HG02642 (cell line): ENCODE measurements around the gene PAM16.
A peak's percentile ranks its signal among the peaks of the same experiment; 100 is the strongest.

Source experiments
- ATAC-seq: cut with Tn5 transposase; IDR thresholded peaks from one replicate; pipeline ENCODE4 v1.9.1; 2021; ENCODE audit warnings: mild to moderate bottlenecking; ENCODE audit not compliant: unreplicated experiment, poor library complexity

Gene PAM16

DNA sequence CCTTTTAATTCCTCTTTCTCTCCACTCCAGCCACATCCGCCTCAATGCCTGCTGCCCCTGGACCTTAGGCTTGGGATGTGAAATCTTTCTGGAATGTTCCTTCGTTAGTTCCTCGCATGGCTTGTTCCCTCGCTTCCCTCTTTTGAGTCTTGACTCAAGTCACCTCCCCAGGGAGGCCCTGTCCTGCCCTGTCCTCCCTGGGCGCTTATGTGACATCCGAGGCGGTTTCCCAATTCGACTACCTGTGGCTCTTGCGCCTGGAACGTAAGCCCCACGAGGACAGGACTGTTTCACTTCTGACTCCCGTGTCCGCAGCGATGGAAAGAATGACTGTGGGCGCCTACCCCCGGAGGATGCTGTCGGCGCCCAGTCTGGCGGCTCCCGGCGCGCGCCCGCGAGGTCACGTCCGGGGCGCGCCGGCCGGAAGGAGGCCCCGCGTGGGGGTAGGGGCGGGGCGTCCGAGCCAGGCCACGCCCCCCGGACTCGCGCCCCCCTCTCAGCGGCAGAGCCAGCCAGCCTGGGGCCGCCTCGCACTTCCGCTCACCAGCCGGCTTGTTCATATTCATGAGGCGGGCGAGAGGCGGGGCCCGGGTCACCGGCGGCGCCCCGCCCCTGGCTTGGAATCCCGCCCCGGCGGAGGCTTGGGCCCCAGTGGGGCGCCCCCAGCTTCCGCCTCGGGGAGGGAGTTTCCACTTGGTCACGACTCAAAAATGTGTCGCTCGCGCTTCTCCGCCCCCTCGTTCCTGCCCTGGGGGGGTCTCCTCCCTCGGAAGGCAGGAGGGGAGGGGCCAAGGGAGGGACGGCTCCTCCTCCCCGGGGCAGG, 43.7 kb downstream of the PAM16 start:
- ATAC-seq, result peak; percentile 92

DNA sequence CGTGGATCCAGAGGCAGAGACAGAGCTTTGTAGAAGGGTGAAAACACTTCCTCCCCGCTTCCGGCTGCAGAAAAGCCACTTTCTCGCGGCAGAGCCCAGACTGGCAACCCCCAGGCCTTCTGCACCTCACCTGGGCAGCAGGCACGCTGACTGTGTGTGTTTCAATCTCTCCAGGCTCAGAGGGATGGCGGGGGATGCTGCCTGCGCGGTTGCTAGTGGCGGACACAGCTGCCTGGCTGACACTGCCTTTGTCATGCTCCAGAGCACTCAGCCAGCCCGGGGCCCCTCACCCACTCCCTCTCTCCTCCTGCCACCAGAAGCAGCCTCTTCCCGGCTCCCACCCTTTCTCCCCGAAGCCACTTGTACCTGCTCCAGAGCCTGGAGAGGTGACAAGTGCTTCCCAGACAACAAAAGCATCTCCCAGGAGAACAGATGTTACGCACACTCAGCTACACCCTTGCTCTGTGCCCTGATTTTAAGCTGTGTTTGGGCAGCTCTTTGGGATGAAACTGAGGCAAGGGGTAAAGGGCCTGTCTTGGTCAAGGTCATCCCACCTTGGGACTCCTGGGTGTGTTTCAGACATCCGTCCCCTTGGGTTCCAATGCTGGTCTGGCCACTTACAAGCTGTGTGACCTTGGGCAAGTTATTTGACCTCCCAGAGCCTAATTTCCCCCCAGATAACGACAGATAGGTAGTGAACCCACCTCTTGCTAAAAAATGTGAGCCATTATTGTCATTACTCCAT, 44.5 kb downstream of the PAM16 start:
- ATAC-seq, result no peak

DNA sequence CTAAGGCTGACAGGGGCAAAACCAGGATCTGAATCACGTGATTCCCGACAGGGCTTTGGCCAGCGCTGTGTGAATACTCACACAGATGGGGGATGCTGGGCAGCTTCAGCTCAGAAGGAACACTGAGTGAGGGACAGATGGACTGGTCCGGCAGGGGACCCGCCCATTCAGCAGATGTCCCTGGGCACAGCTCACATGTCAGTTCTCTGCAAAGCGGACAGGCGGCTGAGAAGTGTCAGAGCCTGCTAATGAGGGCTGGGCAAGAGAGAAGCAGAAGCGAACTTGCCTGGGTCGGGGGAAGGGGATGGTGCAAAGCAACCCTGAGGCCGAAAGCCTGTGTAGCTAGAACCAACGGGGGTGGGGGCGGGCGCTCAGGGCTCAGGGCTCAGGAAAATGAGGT, 47.1 kb downstream of the PAM16 start:
- ATAC-seq, result no peak

DNA sequence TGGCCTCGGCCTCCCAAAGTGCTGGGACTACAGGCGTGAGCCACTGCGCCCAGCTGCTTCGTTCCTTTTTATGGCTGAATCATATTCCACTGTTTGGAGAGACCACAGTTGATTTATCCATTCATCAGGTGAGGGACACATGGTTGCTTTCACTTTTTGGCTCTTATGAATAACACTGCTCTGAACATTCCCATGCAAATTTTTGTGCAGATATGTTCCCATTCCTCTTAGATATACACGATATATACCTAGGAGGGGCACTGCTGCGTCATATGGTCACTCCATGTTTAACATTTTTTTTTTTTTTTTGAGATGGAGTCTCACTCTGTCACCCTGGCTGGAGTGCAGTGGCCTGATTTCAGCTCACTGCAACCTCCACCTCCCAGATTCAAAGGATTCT, 49.2 kb downstream of the PAM16 start:
- ATAC-seq, result no peak

DNA sequence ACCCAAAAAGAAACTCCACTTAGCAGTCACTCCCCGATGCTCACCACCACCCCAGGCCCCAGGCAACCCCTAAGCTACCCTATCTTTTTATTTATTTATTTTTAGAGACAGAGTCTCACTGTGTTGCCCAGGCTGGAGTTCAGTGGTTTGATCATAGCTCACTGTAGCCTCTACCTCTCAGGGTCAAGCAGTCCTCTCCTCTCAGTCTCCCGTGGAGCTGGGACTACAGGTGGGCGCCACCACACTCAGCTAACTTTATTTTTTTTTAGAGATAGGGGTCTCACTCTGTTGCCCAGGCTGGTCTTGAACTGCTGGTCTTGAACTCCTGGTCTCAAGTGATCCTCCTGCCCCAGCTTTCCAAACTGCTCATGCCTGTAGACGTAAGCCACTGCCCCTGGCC, 49.9 kb downstream of the PAM16 start:
- no peak for ATAC-seq

DNA sequence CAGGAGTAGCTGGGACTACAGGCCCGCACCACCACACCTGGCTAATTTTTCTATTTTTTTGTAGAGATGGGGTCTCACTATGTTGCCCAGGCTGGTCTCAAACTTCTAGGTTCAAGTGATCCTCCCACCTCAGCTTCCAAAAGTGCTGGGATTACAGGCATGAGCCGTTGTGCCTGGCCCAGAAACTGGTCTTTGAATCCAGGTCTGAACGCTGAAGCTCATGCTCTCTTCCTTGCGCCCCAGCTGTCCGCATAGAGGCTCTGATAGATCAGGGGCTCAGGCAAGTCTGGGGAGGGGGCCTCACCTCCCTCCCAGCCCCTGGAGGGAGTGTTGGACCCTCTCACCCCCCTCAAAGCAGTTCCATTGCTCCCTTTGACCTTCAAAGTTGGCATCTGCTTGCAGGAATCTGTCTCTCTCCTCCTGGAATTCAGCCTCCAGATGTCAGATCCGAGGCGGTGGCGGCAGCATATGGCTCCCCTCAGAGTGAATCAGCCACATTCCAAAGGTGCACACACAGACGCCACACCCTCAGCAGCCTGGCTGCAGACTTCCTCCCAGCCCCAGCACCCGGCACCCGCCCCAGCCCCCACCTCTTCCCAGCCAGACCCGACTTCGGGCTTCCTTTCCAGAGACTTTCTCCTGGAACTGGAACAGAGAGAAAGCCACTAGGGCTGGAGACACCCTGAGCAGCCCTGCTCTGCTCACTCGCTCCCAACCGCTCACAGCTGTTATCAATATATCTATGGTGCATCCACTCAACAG, 52.2 kb downstream of the PAM16 start:
- ATAC-seq, result no peak

DNA sequence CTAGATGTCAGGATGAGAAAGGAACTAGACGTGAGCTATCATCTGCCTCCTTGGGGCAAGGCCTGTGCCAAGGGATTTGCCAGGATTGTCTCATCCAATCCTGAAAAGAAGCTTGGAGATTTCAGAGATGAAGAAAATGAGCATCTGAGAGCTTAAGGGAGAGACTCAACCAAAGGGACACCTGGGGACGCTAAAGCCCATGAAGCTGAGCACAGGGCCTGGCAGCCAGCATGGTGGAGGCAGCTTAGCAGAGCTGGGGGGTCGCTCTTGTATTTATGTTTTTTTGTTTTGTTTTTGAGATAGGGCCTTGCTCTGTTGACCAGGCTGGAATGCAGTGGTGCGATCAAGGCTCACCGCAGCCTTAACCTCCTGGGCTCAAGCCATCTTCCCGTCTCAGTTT, 53.6 kb downstream of the PAM16 start:
- ATAC-seq, result no peak

DNA sequence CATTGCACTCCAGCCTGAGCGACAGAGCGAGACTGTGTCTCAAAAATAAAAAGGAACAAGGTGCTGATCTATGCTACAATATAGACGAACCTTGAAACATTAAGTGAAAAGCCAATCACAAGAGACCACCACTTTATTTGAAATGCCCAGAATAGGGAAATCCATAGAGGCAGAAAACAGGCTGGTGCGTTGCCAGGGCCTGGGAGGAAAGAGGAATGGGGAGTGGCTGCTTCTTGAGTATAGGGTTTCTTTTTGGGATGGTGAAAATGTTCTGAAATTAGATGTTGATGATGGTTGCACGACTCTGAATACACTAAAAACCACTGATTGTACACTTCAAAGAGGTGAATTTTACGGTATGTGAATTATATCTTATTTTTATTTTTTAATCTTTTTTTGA, 55.5 kb downstream of the PAM16 start:
- no peak for ATAC-seq

DNA sequence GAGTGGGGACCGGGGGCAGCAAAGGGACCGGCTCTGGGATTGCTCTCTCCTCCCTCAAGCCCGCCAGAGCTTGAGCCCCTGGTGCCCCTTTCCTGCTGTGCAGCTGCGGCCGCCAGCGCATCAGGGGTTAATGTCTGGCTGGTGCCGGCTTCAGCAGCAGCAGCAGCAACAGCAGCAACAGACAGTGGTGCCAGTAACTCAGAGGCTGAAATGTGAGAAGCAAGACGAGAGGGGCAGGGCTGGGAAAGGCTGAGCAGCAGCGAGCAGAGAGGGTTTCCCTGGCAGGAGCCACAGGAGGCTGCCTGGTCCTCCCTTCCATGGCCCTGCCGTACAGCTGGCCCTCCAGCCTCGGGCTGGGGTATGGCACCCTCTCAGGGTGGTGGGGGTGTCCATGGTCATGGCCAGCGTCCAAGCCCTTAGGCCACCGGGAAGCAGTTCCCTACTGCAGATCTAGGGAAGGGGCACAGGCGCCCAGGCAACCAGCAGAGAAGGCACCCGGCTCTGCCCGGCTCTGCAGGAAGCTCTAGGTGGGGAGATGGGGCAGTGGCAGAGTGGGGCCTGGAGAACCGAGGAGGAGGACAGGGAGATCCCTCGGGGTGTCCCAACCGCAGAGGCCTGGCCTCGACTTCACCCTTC, 57.2 kb downstream of the PAM16 start:
- no peak for ATAC-seq

DNA sequence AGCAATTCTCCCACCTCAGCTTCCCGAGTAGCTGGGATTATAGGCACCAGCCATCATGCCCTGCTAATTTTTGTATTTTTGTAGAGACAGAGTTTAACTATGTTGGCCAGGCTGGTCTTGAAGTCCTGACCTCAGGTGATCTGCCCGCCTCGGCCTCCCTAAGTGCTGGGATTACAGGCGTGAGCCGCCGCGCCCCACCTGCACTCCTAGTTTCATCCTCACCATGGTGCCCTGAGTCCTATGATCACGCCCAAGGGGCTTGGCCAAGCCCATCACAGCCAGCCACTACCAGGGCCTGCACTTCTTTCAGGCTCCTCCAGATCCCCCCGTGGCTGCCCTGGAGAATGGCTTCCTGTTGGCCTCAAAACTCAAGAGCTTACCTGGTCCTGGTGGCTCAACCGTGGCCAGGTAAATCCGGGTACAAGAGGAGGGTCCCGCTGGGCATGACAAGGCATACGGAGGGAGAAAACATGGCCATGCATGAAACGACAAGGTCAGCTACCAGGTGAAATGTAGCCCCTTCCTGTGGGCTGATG, 57.9 kb downstream of the PAM16 start:
- no peak for ATAC-seq

DNA sequence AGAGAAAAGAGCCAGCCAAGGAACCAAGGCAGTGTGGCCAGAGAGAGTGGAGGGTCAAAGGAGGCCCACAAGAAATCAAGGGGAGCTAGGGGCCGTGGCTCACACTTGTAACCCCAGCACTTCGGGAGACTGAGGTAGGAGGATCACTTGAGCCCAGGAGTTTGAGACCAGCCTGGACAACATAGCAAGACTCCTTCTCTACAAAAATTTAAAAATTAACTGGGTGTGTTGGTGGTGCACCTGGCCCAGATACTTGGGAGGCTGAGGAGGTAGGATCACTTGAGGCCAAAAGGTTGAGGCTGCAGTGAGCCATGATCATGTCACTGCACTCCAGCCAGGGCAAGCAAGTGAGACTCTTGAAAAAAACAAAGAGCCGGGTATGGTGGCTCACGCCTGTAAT, 59.4 kb downstream of the PAM16 start:
- no peak for ATAC-seq
